ENCODE measurements around the gene CPLANE1. TPM values are rescaled to one million over a fixed set of nuclear protein-coding genes. Genes with fewer than 3 reads are reported as not detected.
"Not testable (repeated sequence)": the region's sequence is repeated elsewhere in the genome, so short reads cannot be mapped to it uniquely, and the experiment has no call there.

CPLANE1 gene
- total RNA-seq, 1 experiment from 2014 or later, result 4.6 TPM

DNA sequence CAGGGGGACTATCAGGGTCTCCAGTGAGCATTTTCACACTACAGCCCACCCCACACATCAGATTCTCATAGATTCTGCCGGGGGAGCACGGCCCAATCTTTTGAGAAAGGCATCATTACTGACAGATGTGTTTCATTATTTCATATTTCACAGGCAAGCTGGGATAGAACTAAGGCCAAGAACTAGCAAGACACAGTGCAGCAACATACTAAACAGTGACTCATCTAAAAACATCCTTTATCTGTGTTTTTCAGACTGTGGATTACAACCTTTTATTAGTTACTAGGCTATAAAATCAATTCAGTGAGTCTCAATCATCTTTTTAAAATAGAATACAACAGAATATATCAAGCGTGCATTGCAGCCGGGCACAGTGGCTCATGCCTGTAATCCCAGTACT, 59.8 kb downstream of the CPLANE1 start:
- no peaks in the 10 kb centered on the region for H3K27me3 ChIP-seq (ENCODE audit: control insufficient read depth, insufficient read depth, low read length)
- H3K4me3 ChIP-seq (ENCODE audit: insufficient read depth, low read depth, low read length), result no peak overlapping the region
- no peak for DNase-seq
- no peaks in the 10 kb centered on the region for H3K36me3 ChIP-seq (replicated peaks; ENCODE audit: control insufficient read depth, insufficient read depth, low read length)

DNA sequence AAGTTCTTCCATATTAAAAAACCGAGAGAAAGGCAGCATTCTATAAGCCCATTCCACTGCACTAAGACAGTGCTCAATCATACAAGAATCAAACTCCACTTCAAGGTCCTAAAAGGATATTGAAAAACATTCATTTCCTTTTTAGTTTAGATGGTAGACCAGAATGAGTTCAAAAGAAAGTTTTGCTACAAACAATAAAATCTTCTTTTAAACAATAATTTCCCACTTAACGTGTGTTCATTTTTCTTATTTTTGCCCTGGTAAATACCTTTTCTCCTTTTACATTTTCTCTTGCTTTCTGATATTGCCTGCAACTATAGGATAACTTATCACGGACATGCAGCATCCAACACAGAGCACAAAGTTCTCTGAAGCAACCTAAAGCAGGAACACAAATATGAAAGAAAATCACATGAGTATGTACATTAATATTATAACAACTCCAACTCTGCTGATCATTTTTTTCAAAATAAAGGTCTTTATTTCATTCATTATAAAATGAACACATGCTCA, 61.7 kb downstream of the CPLANE1 start:
- no peaks in the 10 kb centered on the region for H3K36me3 ChIP-seq (replicated peaks; ENCODE audit: control insufficient read depth, insufficient read depth, low read length)

DNA sequence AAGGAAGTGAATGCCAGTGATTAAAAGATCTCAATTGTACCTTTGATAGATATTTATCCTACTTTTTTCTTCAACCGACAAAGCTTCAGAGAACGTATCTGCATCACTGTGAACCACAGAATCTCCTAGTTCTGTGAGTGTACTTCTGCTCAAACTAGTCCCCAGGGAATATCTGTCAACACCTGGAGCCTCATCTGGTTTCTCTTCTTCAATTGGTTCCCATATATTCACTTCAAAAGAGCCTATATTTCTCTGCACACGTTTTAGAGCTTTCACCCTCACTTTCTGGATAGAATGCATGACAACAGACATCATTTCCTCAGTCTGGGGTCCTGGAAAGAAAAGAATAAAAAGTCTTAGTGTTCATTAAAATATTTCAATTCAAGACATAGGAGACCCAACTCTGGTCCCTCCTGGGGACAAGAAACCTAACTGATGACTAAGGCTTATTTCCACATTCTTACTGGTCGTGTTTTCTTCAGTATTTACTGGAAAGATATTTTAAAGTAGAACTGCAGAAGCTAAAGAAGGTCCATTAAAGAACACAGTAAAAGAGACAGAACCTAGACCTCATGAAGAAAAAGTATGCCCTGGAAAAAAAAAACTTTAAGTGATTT, 64.3 kb downstream of the CPLANE1 start:
- no peaks in the 10 kb centered on the region for H3K36me3 ChIP-seq (replicated peaks; ENCODE audit: control insufficient read depth, insufficient read depth, low read length)

More for the DNA sequence above, 61.7 kb downstream of the CPLANE1 start:
- Histone ChIP-seq H3K4me3 (ENCODE audit: insufficient read depth, low read depth, low read length) (no peak overlapping the region), H3K27me3 (ENCODE audit: control insufficient read depth, insufficient read depth, low read length) (no peaks in the 10 kb centered on the region)
- DNase-seq, result no peak

DNA sequence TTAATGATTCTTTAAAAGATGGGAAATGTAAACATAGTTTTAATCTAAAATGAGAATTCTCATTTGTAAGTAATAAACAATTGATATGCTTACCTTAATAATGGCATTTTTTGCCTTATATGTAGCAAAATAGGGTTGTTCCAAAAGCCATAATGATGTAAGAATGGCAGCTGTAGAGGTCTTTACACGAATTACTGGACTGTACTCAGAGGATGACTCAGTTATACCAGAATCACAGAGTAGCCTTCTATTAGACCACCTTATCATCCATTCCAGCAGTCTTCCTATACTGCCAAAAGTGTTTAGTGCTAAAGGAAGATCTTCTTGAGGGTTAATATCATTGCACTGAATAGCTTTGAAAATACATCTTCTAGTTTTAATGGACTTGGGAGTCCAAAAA, 66.5 kb downstream of the CPLANE1 start:
- no peak for DNase-seq
- Histone ChIP-seq H3K36me3 (replicated peaks; ENCODE audit: control insufficient read depth, insufficient read depth, low read length) (no peaks in the 10 kb centered on the region), H3K27me3 (ENCODE audit: control insufficient read depth, insufficient read depth, low read length) (no peaks in the 10 kb centered on the region), H3K4me3 (ENCODE audit: insufficient read depth, low read depth, low read length) (no peak overlapping the region)

More for the DNA sequence above, 64.3 kb downstream of the CPLANE1 start:
- H3K27me3 ChIP-seq (ENCODE audit: control insufficient read depth, insufficient read depth, low read length), result no peaks in the 10 kb centered on the region
- DNase-seq, result no peak
- H3K4me3 ChIP-seq (ENCODE audit: insufficient read depth, low read depth, low read length), result no peak overlapping the region

DNA sequence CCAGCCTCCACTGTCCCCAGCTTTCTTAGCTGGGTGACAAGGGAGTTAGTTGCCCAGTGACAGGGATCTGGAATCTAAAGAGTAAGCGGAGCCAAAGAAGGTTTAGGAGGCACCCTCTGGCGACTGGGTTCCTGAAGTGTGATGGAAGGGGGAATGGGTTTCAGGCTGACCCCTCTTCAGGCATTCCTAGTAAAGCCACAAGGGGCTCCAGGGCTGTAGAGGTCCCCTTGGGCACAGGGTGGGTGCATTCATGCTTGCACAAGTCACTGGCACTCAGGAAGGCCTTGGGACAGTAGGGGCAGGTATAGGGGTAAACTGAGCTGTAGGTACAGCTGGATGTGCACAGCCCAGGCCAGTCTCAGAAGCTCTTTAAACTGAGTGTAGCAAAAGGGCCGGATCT, 74.2 kb downstream of the CPLANE1 start:
- DNase-seq, result peak; percentile 14
- Histone ChIP-seq H3K27me3 (ENCODE audit: control insufficient read depth, insufficient read depth, low read length) (no peaks in the 10 kb centered on the region), H3K4me3 (ENCODE audit: insufficient read depth, low read depth, low read length) (no peak overlapping the region), H3K36me3 (replicated peaks; ENCODE audit: control insufficient read depth, insufficient read depth, low read length) (no peaks in the 10 kb centered on the region)

DNA sequence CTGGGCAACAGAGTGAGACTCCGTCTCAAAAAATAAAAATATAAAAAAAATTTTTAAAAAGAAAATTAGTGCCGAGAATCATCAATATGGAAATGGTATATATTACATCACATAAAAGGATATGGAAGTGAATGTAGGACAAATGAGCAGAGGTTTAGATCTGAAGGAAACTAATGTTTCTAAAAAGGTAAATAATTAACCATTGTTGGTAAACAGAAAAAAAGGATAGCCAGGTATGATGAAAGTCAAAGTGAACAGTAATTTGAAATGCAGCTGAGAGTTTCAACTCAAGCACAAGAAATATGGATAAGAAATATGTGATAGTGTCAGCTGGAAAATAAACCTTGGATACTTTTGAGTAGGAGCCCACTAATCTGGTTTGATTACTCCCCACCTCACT, 76.2 kb downstream of the CPLANE1 start:
- DNase-seq, result no peak
- no peaks in the 10 kb centered on the region for H3K36me3 ChIP-seq (replicated peaks; ENCODE audit: control insufficient read depth, insufficient read depth, low read length)
- H3K4me3 ChIP-seq (ENCODE audit: insufficient read depth, low read depth, low read length), result no peak overlapping the region
- H3K27me3 ChIP-seq (ENCODE audit: control insufficient read depth, insufficient read depth, low read length), result no peaks in the 10 kb centered on the region

DNA sequence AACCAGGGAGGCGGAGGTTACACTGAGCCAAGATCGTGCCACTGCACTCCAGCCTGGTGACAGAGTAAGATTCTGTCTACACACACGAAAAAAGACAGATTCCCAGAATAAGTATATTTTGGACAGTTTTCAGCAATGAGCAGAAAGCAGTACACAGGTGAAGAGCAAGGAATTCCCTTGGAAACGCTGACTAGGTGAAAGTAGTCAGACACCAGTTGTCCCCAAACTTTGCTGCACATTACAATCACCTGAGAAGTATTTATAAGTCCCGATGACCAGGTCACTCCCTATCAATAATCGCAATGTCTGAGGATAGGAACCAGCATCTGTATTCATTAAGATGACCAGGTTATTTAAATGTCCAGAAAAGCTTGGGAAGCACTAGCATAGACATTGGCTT, 78.3 kb downstream of the CPLANE1 start:
- no peak for DNase-seq
- Histone ChIP-seq H3K4me3 (ENCODE audit: insufficient read depth, low read depth, low read length) (no peak overlapping the region), H3K36me3 (replicated peaks; ENCODE audit: control insufficient read depth, insufficient read depth, low read length) (no peaks in the 10 kb centered on the region), H3K27me3 (ENCODE audit: control insufficient read depth, insufficient read depth, low read length) (no peaks in the 10 kb centered on the region)

DNA sequence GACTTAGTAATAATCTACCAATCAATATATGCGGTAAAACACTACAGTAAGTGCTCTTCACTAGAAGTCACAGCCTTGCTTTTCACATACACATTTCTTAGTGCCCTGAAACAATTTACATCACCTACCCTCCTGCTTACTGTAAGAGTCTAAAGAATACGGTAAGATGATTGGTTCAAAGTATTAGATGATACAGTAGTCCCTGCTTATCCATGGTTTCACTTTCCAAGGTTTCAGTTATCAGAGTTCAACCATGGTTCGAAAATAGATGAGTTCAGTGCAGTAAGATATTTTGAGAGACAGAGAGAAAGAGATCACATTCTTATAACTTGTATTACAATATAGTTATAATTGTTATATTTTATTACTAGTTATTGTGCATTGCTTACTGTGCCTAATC, 83.0 kb downstream of the CPLANE1 start:
- Histone ChIP-seq H3K4me3 (ENCODE audit: insufficient read depth, low read depth, low read length) (no peak overlapping the region), H3K36me3 (replicated peaks; ENCODE audit: control insufficient read depth, insufficient read depth, low read length) (no peaks in the 10 kb centered on the region), H3K27me3 (ENCODE audit: control insufficient read depth, insufficient read depth, low read length) (no peaks in the 10 kb centered on the region)
- no peak for DNase-seq

DNA sequence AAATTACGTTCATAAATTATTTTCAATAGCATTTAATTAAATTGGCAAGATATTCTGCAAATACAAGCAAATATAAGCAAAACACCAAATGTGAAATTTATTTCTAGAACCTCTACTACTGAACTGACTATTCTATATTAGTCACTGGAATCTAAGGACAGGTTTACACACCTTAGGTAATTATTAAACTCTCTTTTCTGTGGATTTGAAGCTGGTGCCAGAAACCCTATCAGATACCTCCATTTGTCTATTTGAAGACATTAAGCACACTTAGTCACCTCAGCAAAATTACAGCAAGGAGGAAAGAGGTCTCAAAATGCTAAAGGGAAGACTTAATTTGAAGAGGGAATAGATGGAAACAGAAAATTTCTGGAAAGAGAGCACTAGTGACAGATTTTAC, 83.4 kb downstream of the CPLANE1 start:
- no peak for DNase-seq

DNA sequence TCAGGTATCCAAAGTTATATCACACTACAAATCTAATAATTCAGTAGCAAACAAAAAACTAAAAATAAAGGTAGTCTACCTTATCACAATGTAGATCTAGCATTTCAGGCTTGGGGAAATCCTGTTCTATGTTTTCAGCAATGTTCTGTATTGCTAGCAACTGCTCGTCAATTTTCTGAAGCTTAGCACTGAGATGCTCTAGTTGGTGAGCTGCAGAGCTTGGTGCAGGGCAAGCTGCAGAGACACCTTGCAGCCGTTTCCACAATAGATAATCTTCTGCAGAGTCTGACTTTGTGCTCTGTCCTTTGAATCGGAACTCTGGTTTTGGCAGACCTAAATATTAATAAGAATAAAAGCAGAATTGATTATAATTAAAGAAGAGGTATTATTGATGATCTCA, 95.5 kb downstream of the CPLANE1 start:
- DNase-seq, result no peak
- Histone ChIP-seq H3K4me3 (ENCODE audit: insufficient read depth, low read depth, low read length) (no peak overlapping the region), H3K27me3 (ENCODE audit: control insufficient read depth, insufficient read depth, low read length) (no peaks in the 10 kb centered on the region), H3K36me3 (replicated peaks; ENCODE audit: control insufficient read depth, insufficient read depth, low read length) (no peaks in the 10 kb centered on the region)

More for the DNA sequence above, 83.4 kb downstream of the CPLANE1 start:
- Histone ChIP-seq H3K36me3 (replicated peaks; ENCODE audit: control insufficient read depth, insufficient read depth, low read length) (no peaks in the 10 kb centered on the region), H3K27me3 (ENCODE audit: control insufficient read depth, insufficient read depth, low read length) (no peaks in the 10 kb centered on the region), H3K4me3 (ENCODE audit: insufficient read depth, low read depth, low read length) (no peak overlapping the region)

DNA sequence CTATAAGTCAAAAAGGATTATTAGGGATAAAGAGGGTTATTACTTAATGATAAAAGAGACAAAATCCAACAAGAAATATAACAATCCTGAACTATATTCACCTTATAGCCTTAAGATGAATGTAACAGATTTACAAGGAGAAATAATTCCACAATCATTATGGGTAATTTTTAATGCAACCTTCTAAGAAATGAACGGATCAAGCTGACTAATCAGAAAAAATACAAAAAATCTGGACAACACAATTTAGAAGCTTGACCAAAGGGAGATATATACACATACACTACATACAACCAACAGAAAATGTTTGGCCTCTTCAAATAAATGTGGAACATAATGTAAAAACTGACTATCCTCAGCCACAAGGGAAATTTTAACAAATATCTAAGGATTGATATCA, 102.3 kb downstream of the CPLANE1 start:
- no peak for DNase-seq
- Histone ChIP-seq H3K4me3 (ENCODE audit: insufficient read depth, low read depth, low read length) (no peak overlapping the region), H3K36me3 (replicated peaks; ENCODE audit: control insufficient read depth, insufficient read depth, low read length) (no peaks in the 10 kb centered on the region; the same call in 1 of the 2 replicates), H3K27me3 (ENCODE audit: control insufficient read depth, insufficient read depth, low read length) (no peaks in the 10 kb centered on the region)

DNA sequence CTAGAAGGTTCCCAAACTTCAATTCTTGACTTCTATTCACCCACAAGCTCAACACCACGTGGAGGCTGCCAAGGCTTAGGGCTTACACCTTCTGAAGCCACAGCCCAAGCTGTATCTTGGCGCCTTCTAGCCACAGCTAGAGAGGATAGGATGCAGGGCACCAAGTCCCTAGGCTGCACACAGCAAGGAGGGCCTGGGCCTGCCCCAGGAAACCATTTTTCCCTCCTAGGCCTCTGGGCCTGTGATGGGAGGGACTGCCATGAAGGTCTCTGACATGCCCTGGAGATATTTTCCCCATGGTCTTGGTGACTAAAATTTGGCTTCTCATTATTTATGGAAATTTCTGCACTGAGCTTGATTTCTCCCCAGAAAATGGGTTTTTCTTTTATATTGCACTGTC, 112.5 kb downstream of the CPLANE1 start:
- DNase-seq, result no peak
- Histone ChIP-seq H3K4me3 (ENCODE audit: insufficient read depth, low read depth, low read length) (no peak overlapping the region), H3K36me3 (replicated peaks; ENCODE audit: control insufficient read depth, insufficient read depth, low read length) (no peaks in the 10 kb centered on the region), H3K27me3 (ENCODE audit: control insufficient read depth, insufficient read depth, low read length) (no peaks in the 10 kb centered on the region)

DNA sequence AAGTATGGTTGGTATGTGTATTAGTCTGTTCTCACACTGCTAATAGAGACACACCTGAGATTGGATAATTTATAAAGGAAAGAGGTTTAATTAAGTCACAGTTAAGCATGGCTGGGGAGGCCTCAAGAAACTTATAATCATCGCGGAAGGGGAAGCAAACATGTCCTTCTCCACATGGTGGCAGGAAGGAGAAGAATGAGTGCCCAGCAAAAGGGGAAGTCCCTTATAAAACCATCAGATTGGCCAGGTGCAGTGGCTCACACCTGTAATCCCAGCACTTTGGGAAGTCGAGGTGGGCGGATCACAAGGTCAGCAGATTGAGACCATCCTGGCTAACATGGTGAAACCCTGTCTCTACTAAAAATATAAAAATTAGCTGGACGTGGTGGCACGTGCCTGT, 113.9 kb downstream of the CPLANE1 start:
- H3K27me3 ChIP-seq (ENCODE audit: control insufficient read depth, insufficient read depth, low read length); H3K4me3 ChIP-seq (ENCODE audit: insufficient read depth, low read depth, low read length); H3K36me3 ChIP-seq (replicated peaks; ENCODE audit: control insufficient read depth, insufficient read depth, low read length); DNase-seq: not testable (repeated sequence)

DNA sequence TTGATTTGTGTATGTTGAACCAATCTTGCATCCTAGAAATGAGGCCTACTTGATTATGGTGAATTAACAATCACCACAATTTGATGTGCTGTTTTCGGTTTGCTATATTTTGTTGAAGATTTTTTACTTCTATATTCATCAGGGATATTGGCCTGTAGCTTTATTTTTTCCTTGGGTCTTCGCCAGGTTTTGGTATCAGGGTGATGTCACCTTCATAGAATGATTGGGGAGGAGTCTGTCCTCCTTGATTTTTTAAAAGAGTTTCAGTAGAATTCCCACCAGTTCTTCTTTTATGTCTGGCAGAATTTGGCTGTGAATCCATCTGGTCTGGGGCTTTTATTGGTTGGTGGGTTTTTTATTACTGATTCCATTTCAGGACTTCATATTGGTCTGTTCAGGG, 115.2 kb downstream of the CPLANE1 start:
- H3K36me3 ChIP-seq (replicated peaks; ENCODE audit: control insufficient read depth, insufficient read depth, low read length), result no peaks in the 10 kb centered on the region
- H3K27me3 ChIP-seq (ENCODE audit: control insufficient read depth, insufficient read depth, low read length), result no peaks in the 10 kb centered on the region
- no peak for DNase-seq
- H3K4me3 ChIP-seq (ENCODE audit: insufficient read depth, low read depth, low read length), result no peak overlapping the region

DNA sequence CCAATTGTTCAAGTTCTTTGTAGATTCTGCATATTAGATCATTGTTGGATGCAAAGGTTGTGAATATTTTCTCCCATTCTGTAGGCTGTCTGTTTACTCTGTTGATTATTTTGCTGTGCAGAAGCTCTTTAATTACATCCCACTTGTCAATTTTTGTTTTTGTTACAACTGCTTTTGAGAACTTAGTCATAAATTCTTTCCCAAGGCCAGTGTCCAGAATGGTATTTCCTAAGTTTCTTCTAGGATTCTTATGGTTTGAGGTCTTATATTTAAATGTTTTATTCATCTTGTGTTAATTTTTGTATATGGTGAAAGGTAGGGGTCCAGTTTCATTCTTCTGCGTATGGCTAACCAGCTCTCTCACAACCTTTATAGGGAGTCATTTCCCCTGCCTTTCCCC, 116.5 kb downstream of the CPLANE1 start:
- Histone ChIP-seq H3K36me3 (replicated peaks; ENCODE audit: control insufficient read depth, insufficient read depth, low read length) (no peaks in the 10 kb centered on the region), H3K4me3 (ENCODE audit: insufficient read depth, low read depth, low read length) (no peak overlapping the region), H3K27me3 (ENCODE audit: control insufficient read depth, insufficient read depth, low read length) (no peaks in the 10 kb centered on the region)
- no peak for DNase-seq

DNA sequence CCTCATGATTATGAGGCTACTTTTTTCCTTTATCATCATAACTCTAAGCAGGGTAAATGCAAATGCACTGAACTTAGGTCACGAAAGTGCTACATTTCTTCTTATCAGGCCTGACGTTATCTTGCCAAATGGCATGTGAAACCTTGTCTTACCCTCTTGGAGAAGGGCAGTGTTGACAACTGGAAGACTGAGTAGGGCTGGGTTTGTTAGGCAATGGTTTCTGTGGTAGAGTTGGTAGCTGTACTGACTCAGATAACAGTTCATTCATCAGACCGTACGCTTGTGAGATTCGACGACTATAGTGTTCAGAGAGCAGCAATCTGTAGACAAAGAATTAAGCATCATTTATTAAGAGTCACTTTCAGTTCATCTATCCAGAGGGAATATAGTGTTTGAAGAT, 127.7 kb downstream of the CPLANE1 start:
- H3K27me3 ChIP-seq (ENCODE audit: control insufficient read depth, insufficient read depth, low read length), result no peaks in the 10 kb centered on the region
- H3K36me3 ChIP-seq (replicated peaks; ENCODE audit: control insufficient read depth, insufficient read depth, low read length), result no peaks in the 10 kb centered on the region
- no peak for DNase-seq
- no peak overlapping the region for H3K4me3 ChIP-seq (ENCODE audit: insufficient read depth, low read depth, low read length)

Data from H7 (cell line).